Nucleus accumbens (tissue), 56 donors: Measurements from ENCODE around the gene TMEM150B.

ENCODE experiments used
- DNase-seq, 56 donors: peaks; one replicate each; lab custom pipeline; 2025; lab: John Stamatoyannopoulos, UW

The TMEM150B gene

DNA sequence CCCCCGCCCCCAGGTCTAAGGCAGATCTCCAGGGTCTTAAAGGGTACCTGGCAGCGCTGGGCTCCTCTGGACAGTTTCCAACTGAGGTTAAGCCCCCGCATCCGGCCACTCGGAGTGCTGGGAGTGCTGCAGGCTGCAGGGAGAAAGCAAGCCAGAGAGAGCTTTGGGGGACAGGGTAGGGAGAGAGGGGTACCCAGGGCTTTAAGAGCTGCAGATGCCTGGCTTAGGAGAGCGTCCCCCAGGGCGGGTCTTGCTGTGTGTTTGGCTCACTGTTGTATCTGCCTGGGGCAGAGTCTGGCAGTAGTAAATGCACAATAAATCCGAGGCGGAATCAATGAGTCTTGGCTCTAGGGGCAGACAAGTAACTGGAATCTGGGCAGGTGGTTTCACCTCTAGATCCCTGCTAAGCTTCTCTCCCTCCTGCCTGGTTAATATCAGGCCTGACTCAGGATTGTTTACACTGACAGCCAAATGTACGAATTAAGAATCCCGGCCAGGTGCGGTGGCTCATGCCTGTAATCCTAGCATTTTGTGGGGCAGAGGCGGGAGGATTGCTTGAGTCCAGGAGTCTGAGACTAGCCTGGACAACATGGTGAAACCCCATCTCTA lies 30.2 kb upstream of the TMEM150B start:
- no peak for DNase-seq

DNA sequence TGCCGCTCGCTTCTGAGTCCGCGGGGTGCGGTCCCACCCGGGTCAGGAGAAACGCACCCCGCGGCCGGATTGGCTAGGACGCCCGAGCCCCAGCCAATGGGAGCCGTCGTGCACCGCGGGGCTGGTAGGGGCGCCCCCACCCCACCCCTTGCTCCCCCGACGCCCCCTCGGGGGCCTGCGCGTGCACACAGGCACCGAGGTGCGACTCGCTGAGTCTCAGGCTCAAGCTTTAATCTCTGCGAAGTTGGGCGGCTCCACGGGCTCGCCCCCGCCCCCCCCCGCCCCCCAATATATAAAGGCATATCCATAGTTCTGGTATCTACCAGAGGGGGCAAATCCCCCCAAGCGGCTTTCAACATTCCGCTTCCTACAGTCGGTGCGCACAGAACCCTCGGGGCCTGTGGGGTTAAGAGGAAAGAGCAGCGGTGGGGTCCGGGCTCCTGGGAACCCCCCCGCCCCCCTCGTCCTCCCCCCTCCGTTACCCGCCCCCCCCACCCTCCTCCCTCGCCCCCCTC lies 29.6 kb upstream of the TMEM150B start, which contains the start of gene COX6B2:
TSS of gene COX6B2 (minus strand) at position 22 of the 515 bp plus-strand sequence. CDS start 198 bp downstream, outside the sequence.
- peak in 1 of 56 donors; percentile 38 for DNase-seq

DNA sequence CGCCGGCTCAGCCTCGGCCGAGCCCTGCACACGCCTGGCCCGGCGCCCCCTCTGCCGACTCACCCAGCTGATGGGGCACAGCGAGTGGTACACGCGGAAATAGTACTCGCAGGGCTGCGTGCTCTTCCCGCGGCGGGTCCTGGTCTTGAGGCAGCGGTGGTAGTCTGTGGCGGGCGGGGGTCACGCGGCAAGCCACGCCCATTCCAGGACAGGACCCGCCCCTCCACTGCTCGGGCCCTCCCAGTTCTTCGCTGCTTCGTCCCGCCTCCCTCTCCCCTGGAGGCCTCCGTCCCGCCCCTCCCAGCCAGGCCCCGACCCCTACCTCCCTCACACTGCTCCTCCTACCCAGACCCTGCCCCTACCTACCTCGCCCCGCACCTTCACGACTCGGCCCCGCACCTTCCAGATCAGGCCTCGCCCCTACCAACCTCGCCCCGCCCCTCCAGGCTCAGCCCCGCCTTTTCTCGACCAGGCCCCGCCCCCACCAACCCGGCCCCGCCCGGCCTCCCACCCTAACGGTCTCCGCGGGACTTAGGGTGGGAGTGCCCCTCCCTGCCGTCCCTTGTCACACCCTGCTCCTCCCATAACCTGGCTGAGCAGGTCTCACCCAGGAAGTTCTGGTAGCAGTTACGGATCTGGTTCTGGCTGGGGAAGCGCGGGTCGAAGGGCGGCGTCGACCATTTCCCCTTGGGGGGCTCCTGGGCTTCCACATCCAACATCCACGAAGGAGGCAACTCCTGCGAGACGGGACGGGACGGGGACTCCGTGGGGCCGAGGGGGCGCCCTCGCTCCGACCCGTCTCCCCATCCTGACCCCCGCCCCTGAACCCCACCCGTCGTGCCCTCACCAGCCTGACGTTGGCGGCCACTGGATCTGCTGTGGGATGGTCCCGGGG lies 28.9 kb upstream of the TMEM150B start:
- DNase-seq, result peak in 7 of 56 donors; percentile 5 to 83 (median 16)

DNA sequence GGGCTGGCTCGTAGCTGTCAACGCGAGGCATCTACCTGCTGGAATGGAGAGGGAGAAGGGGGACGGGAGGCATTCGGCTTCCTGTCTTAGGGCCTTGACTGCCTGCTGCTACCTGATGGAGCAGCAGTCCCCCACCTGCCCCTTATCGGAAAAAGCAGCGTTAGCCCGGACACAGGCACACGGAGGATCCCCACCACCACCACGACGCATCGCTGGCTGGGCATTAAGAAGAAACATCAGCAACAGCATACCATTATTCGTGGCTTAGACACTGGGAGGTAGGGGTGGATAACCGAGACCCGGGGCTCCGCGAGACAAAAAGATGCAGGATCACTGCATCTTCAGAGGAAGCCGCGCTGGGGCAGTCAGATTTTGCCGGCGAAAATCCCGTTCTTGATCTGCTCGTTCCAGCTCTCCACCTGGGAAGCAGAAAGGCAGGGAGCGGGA lies 28.2 kb upstream of the TMEM150B start:
- no peak for DNase-seq

DNA sequence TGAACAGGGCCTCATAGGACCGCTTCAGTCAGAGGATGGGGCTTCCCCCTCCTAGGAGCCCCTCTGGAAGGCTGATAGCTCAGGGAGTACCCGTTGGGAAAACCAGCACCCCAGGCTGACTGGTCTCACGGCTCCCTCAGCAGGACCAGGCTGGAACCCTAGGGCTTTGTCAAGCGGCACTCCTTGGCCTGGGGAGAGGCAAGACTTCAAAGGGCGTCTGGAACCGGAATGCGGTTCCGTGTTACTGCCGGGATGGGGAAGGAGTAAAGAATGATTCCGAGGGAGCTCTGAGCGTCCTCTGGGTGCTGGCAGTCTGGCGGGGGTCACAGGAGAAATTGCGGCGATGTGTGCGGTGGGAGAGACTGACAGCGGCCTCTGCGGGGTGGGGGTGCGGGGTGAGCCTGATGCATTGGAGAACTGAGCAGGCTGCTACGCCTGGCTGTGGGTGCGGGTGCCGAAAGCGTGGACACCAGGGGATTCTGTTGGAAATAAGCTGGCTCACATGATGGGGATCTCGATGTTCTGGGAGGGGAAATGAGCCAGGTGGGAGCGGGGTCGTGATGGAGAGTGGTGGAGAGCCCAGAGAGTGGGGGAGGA lies 27.5 kb upstream of the TMEM150B start:
- DNase-seq, result no peak

DNA sequence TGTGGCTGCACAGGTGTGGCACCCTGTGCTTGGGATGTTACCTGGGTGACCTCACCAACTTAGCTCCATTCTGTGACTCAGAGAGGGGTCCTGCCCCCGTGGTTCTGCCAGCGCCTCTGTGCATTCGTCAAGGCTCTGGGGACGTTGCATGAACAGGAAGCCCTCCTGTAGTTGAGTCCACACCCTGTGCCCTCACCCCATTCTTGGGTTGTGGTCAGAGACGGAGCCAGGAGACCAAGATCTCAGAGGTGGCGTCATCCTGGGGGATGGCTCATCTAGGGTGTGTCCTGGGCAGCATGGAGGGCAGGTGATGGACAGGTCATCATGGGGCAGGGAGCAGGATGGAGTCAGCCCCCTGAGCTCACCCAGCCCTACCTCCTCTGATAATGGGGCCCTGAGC lies 26.9 kb upstream of the TMEM150B start:
- DNase-seq, result no peak

DNA sequence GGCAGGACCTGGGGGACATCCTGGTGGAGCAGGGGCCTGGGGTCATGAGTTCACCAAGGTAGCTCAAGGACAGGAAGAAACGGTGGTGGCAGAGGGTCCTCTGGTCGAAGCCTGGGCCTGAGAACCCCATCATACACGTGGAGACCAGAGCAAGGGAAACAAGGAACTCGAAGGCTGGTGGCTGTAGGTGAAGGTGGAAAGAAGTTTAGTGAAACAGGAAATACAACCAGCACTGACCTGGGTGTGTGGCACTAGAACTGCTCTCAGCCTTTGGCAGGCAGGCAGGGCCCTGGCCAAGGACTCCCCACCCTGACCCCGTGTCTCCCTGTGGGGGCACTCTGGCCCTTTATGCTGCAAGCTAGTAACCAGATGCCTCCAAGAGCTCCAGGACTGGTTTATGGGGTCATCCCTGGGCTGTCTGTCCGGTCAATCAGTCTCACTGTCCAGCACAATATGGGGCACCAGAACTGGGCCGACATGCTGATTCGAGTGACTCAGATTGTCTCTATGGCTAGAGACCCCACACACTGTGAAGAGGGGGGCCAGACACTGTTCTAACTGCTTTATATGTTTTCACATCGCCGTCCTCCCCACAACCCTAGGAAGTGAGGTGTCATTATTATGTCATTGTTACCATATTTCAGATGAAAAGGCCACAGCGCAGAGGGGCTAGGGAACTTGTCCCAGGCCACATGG lies 25.6 kb upstream of the TMEM150B start:
- no peak for DNase-seq

DNA sequence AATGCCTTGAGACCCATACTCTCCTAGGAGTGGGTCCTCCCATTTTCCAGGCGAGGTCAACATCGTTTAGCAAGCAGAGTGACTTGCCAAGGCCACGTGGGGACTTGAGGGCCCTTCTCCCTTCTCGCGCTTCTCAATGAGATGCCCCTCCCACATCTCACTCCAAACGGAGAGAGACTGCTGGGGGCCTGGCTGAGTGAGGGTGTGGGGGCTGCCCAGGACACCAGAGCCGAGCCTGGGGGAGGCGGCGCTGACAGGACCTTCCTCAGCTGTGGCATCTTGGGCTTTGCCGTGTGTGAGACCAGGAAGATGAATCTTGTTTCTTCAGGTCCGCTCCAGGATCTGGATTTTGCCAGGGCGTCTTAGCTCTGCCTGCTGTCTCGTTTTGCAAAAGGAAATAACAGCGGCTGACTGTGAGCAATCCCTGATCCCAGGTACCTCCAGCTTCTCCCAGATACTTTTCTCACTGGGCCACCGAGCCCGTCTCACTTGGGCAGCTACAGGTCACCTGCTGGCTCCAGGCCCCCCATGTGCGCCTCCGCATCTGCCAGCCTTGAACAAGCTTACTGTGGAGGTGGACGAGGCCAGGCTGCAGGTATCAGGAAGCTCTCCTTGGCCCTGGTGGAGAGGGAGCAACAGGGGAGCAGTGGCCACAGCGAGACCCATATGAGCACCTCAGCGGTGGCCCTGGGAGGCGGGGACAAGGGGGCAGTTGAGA lies 23.3 kb upstream of the TMEM150B start:
- no peak for DNase-seq

DNA sequence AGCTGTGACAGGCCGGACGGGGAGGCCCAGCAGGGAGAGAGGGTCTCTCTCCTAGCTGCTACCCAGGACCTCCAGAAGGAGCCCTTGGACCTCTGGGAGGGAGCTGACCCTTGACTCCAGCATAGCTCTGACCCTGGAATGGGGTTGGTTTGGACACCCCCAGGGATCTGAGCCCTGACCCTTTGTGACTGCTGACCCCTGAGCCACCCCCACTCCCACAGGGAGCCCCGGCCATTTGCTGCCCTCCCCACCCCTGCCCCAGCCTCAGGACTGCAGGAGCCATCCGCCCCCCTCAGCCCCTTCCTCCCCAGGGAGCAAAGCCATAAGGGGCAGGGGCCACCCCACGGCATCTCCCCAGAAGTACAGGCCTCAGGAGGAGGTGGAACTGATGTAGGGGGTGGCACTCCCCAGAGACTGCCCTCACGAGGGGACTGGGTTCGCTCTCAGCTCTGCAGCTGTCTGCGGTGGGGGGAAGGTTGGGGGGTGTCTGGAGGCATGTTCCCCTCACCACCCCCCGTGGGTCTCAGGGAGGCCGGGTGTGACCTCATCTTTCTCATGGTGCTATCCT lies 22.4 kb upstream of the TMEM150B start:
- DNase-seq, result no peak

DNA sequence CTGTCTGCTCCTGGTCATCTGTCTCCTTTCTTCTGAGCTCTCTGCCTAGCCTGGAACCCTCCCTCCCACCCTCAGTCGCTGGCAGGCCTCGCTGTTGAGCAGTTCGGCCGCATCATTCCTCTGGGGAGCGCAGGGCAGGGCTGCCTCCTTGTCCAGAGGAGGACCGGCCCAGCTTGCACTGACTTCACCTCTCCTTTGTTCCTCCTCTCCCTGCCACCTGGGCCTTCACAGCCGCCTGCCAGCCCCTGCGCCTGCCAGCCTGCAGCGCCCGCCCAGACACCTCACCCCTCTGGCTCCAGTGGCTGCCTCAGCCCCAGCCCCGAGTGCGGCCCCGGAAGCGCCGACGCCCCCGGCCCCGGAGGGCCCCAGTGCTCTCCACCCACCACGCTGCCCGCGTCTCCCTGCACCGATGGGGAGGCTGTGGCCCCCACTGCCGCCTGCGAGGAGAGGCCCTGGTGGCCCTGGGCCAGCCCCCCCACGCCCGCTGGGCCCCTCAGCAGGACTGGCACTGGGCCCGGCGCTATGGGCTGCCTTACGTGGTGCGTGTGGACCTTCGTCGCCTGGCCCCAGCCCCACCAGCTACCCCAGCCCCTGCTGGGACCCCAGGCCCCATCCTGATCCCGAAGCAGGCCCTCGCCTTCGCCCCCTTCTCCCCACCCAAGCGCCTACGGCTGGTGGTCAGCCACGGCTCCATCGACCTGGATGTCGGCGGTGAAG lies 21.7 kb upstream of the TMEM150B start:
- no peak for DNase-seq

DNA sequence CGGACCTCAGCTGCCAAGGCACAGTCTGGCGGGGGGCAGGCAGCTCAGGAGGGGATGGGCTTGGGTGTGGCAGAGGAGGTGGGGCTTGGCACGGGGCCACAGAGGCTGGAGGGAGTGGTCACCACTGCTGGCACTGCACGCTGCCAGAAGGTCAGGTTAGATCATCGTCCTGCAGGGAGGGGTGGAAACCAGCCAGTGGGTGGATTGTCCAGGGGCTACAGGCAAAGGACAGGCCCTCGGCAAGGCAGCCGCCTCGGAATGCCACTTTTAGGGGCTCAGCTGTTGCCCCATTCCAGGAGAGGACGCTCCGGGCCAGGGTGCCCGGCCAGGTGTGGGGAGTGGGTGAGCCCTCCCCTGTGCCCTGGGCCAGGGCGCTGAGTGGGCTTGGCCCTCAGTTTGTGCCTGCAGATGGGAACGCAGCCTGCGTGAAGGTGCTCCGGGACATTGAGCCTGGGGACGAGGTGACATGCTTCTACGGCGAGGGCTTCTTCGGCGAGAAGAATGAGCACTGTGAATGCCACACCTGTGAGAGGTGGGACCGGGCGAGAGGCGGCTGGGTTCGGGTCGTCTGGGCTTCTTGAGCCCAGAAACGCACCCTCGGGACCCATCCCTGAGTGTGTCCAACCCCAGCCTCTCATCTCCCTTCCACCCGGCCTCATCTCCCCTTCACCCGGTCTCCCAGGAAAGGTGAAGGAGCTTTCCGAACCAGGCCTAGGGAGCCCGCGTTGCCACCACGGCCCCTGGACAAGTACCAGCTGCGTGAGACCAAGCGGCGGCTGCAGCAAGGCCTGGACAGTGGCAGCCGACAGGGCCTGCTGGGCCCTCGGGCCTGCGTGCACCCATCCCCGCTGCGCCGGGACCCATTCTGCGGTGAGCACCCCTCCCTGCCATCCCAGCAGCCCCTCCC lies 20.9 kb upstream of the TMEM150B start:
- peak in 1 of 56 donors; percentile 6 for DNase-seq

DNA sequence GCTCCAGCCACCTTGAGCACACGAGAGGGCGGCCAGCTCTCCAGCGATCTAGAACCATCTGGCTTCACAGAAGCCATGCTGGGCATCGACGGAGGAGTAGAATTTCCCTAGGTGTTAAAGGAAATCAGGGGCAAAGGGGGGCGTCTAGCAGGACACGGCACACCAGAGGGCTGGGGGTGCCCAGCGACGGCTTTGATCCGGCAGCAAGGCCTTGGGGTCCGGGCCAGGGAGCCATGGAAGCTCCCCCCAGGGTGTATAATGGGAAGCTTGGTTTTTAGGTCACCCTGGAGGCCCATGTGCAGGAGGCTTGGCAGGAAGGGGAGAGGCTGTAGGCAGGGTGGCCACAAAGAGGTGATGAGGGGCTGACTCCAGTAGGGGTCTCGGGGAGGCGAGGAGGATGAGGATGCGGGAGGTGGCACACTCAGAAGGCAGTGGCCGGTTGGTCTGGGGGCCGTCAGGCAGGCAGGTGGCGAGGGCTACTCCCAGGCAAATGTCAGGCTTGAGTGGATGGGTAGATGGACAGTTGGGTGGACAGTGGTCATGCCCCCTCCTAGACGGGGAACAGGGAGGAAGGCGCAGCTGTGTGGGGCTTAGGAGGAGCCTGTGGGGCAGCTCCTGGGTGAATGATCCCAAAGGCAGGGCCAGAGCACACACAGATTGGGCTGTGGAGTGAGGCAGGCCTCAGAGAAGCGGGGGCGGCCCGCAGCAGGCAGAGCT lies 20.1 kb upstream of the TMEM150B start:
- DNase-seq, result no peak

DNA sequence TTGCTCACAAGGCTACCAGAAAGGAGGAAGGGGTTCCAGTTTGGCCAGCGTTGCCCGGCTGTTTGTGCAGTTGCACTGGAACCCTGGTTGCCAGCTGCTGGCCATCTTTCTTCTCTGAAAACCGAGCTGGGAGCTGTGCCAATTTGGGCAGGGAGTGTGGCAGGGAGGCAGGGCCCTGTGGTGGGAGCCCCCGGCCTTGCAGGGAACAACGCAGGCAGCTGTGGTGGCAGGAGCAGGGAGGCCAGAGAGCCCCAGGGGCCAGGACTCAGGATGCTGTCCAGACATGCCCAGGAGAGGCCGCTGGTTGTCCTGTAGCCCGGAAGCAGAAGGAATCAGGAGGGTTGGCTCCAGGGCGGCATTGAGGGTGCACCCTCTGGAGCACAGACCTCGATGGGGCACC lies 19.3 kb upstream of the TMEM150B start:
- peak in 45 of 56 donors; percentile 7 to 72 (median 34) for DNase-seq

DNA sequence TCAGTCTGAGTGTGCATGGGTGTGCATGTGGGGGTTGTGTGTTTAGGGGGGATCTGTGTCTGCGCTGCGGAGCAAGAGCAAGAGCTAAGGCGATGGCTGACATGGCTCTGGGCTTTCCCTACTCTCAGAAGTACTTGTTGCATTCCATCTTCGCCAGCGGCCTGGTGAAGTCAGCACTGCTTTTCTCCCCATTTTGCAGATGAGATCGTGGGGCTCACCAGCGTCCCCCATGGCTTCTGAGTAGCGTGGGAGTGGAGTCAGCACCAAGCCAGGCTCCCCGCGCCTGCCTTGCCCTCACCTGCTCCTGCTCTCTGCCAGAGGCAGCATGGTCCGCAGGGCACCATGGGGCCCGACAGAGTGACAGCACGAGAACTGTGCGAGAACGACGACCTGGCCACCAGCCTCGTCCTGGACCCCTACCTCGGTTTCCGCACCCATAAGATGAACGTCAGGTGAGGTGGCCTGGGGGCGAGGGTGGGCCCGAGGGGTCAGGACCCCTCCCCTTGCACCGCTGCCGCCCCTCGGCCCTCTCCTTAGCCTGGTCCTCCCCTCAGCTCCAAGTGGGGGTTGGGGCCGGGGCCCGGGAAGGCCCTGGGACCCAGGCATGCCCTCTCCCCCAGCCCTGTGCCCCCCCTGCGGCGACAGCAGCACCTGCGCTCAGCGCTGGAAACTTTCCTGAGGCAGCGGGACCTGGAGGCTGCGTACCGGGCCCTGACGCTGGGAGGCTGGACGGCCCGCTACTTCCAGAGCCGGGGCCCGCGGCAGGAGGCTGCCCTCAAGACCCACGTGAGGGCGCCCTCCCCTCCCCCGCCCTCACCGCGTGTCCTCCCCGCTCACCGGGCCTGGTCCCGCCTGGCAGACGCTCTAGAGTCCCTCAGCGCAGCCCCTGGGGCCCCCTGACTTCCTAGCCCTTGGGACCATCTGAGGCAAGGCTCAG lies 16.7 kb upstream of the TMEM150B start:
- no peak for DNase-seq

DNA sequence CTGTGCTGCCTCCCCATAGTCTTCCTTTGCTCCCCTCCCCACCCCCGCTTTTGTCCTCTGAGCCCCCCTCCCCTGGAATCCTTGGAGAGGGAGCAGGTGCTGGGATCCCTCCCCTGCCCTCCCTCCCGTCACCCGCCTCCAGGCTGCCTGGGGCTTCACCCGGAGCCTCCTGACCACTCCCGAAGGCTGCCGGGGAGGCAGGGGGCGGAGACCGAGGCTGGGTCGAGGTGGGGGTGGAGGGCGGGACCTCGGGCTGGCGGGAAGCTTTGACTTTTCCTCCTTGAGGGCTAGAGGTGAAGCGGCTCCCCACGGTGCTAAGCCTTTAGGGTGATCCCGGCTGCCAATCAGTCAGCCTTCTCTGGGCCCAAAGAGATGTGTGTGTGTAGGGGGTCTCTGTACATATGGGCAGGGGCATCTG lies 16.0 kb upstream of the TMEM150B start:
- peak in 45 of 56 donors; percentile 8 to 73 (median 41) for DNase-seq

DNA sequence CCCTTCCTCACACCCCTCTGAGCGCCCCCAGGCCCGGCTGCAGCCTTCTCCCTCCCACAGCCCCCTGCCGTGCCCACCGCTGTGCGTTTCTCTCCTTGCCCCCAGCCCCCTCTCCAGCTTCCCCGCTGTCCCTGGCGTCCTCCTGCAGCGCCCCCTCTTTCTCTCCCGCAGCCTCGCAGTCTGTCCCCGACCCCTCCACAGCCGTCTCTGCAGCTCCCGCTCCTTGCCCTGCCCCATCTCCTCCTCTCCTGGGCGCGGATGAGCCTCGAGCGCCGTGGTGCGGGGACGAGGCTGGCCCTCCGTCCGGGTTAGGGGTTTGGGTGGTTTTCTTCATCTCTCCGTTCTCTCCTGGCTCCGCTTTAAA lies 15.6 kb upstream of the TMEM150B start:
- peak in 15 of 56 donors; percentile 4 to 40 (median 21) for DNase-seq
